ENCODE results near the gene PMM2. TPM values are rescaled to one million over a fixed set of nuclear protein-coding genes. Genes with fewer than 3 reads are reported as not detected.

The PMM2 gene
- total RNA-seq, 1 experiment from 2014 or later, result 53.3 TPM

DNA sequence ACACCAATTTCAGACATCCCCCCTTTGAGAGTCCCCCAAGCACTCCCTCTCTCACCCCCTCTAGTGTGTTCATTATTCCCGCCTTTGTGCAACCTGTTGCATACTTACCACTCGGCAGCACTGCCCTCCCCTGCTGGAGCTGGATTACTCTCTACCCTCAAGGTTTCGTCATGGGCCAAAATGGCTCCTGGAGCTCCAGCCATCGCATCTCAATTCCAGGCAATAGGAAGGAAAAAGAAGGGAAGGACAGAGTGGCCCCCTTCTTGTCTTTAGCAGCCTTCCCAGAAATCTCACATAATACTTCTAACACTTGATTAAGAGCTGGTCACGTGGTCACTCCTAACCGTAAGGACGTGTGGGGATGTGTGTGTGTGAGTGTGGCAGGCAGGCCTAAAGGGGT is 20.4 kb upstream of the PMM2 start:
- CTCF ChIA-PET, result no interaction called here

More for the DNA sequence above, 20.4 kb upstream of the PMM2 start:
- Histone ChIP-seq H3K4me1 (ENCODE audit: control insufficient read depth in 1 of 2, insufficient read depth in 2 of 2, low read length in 2 of 2) (no peaks in the 10 kb centered on the region), H4K20me1 (ENCODE audit: insufficient read depth) (no peaks in the 10 kb centered on the region), H2AFZ (ENCODE audit: low read depth, low read length, poor library complexity, severe bottlenecking) (no peak overlapping the region), H3K27ac (ENCODE audit: low read depth, low read length) (no peak overlapping the region), H3K9me2 (ENCODE audit: insufficient read depth) (no peaks in the 10 kb centered on the region), H3K27me3 (ENCODE audit: insufficient read depth, low read length) (no peaks in the 10 kb centered on the region), H3K79me2 (ENCODE audit: insufficient read depth, low read length) (no peaks in the 10 kb centered on the region), H3K4me3 (replicated peaks in 1 of 2; ENCODE audit: low read depth in 1 of 2, low read length in 2 of 2) (no peak overlapping the region), H3K9ac (ENCODE audit: low read length) (no peak overlapping the region), H3K4me2 (ENCODE audit: low read length) (no peak overlapping the region), H3K9me3 (ENCODE audit: control insufficient read depth in 1 of 2, insufficient read depth in 1 of 2, low read depth in 1 of 2, low read length in 2 of 2) (no peaks in the 10 kb centered on the region), H3K36me3 (ENCODE audit: control insufficient read depth in 1 of 2, insufficient read depth in 2 of 2, low read length in 2 of 2) (no peaks in the 10 kb centered on the region)
- POLR2A ChIA-PET, result no interaction called here
- ATAC-seq (no peak), DNase-seq (ENCODE audit: low read depth, low spot score) (no peak)
- RAD21 ChIA-PET (ENCODE audit: low non-redundant PET in 1 of 2, low total read pairs in 2 of 2, uncharacterized antibody in 2 of 2, unreplicated experiment in 2 of 2), result no interaction called here
- BruUV-seq (replicated peaks), result no TSS peak
- intact Hi-C loops (cut with micrococcal nuclease), result no loop called here
- TF ChIP-seq, protein P1, sequence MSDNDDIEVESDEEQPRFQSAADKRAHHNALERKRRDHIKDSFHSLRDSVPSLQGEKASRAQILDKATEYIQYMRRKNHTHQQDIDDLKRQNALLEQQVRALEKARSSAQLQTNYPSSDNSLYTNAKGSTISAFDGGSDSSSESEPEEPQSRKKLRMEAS (IDR thresholded peaks at IDR 0.05), result no peak
- TF ChIP-seq SIN3A (IDR thresholded peaks at IDR 0.05; ENCODE audit: low read depth) (no peak), CBX3 (IDR thresholded peaks at IDR 0.05; ENCODE audit: low read depth) (no peak), EZH2 (IDR thresholded peaks at IDR 0.05) (no peak), ZNF274 (IDR thresholded peaks at IDR 0.05; ENCODE audit: low read depth, low read length) (no peak)
- TF ChIP-seq, protein P2, sequence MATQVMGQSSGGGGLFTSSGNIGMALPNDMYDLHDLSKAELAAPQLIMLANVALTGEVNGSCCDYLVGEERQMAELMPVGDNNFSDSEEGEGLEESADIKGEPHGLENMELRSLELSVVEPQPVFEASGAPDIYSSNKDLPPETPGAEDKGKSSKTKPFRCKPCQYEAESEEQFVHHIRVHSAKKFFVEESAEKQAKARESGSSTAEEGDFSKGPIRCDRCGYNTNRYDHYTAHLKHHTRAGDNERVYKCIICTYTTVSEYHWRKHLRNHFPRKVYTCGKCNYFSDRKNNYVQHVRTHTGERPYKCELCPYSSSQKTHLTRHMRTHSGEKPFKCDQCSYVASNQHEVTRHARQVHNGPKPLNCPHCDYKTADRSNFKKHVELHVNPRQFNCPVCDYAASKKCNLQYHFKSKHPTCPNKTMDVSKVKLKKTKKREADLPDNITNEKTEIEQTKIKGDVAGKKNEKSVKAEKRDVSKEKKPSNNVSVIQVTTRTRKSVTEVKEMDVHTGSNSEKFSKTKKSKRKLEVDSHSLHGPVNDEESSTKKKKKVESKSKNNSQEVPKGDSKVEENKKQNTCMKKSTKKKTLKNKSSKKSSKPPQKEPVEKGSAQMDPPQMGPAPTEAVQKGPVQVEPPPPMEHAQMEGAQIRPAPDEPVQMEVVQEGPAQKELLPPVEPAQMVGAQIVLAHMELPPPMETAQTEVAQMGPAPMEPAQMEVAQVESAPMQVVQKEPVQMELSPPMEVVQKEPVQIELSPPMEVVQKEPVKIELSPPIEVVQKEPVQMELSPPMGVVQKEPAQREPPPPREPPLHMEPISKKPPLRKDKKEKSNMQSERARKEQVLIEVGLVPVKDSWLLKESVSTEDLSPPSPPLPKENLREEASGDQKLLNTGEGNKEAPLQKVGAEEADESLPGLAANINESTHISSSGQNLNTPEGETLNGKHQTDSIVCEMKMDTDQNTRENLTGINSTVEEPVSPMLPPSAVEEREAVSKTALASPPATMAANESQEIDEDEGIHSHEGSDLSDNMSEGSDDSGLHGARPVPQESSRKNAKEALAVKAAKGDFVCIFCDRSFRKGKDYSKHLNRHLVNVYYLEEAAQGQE (IDR thresholded peaks at IDR 0.05; ENCODE audit: low read depth), result no peak

All from HCT116 (cell line).